Activated CD4-positive, alpha-beta T cell treated with anti-CD3 and anti-CD28 coated beads, Interleukin-2, amount 10 ng/mL, durations not matched to agents 24 days and 14 days (primary cell): Measurements from ENCODE around the gene PANK2. TPM values are rescaled to one million over a fixed set of nuclear protein-coding genes. Genes with fewer than 3 reads are reported as not detected.
A peak's percentile ranks its signal among the peaks of the same experiment; 100 is the strongest.
"Not testable (repeated sequence)": the region's sequence is repeated elsewhere in the genome, so short reads cannot be mapped to it uniquely, and the experiment has no call there.

Source experiments
- DNase-seq: peaks from one replicate; pipeline ENCODE4 v3.0.0; 2022
- H3K27ac Mint-ChIP-seq: one replicate; pipeline ENCODE4 v1.8.0; 2022; ENCODE audit warnings: mild to moderate bottlenecking, mixed read lengths
- H3K27me3 Mint-ChIP-seq: one replicate; pipeline ENCODE4 v1.8.0; 2022; ENCODE audit warnings: mixed read lengths
- H3K36me3 Mint-ChIP-seq: one replicate; pipeline ENCODE4 v1.8.0; 2022; ENCODE audit warnings: low read depth, mild to moderate bottlenecking, mixed read lengths
- H3K4me1 Mint-ChIP-seq: one replicate; pipeline ENCODE4 v1.8.0; 2021; ENCODE audit warnings: mixed read lengths
- H3K4me3 Mint-ChIP-seq: one replicate; pipeline ENCODE4 v1.8.0; 2022; ENCODE audit warnings: mild to moderate bottlenecking, moderate library complexity, mixed read lengths
- H3K9me3 Mint-ChIP-seq: one replicate; pipeline ENCODE4 v1.8.0; 2021; ENCODE audit warnings: mixed read lengths
- intact Hi-C: fragments of 100-400 bp; cut with micrococcal nuclease; formaldehyde crosslinking; loops from one replicate; pipeline ENCODE4 v1.15.1; 2023
- total RNA-seq: library from RNA; stranded (reverse); gene quantifications from 2 replicates; pipeline ENCODE4 v1.2.3, GENCODE V29; 2022

Gene PANK2
- total RNA-seq, 1 donor from 2014 or later = 45.4 TPM

DNA sequence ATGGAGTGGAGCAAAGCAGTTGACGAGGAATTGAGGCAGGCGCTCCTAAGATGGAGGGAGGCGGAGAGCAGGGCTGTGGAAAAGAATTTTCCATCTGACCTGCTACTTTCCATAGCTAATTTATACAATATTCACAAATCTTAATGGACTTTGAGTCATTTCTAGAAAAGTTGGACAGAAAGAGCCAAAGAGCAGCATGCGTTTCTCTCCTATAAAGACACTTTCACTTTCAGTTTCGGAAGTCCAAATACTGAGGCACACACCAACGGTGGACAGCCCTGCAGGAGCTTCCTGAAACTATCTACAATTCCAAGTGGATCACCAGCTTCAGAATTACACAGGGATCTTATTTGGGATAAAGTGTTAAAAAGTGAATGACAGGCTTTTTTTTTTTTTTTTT, 43.5 kb downstream of the PANK2 start:
- Mint-ChIP-seq H3K27ac (peak overlapping the region; percentile 42), H3K27me3 (no peaks in the 10 kb centered on the region), H3K9me3 (peaks cover 4% of the 10 kb centered on the region), H3K4me1 (peaks cover 18% of the 10 kb centered on the region), H3K36me3 (peaks cover 16% of the 10 kb centered on the region), H3K4me3 (peak overlapping the region; percentile 22)
- intact Hi-C loops = no loop called here
- DNase-seq = peak; percentile 62

- peak overlapping the region; percentile 0 for H3K27ac Mint-ChIP-seq
- peaks cover 5% of the 10 kb centered on the region for H3K9me3 Mint-ChIP-seq
- DNase-seq = peak; percentile 64
- H3K4me1 Mint-ChIP-seq = peaks cover 15% of the 10 kb centered on the region
- H3K36me3 Mint-ChIP-seq = peaks cover 20% of the 10 kb centered on the region
- H3K4me3 Mint-ChIP-seq = no peak overlapping the region
- no peaks in the 10 kb centered on the region for H3K27me3 Mint-ChIP-seq
- intact Hi-C loops = no loop called here
These were observed 44.0 kb downstream of the PANK2 start for GRCh38 chr20:3933218-3933617.

GRCh38 chr20:3934624-3935023, 45.4 kb downstream of the PANK2 start:
- H3K9me3 Mint-ChIP-seq = peaks cover 10% of the 10 kb centered on the region
- H3K4me1 Mint-ChIP-seq = peaks cover 14% of the 10 kb centered on the region
- intact Hi-C loops = no loop called here
- H3K36me3 Mint-ChIP-seq = peaks cover 30% of the 10 kb centered on the region
- no peaks in the 10 kb centered on the region for H3K27me3 Mint-ChIP-seq
- H3K4me3 Mint-ChIP-seq = no peak overlapping the region
- no peak overlapping the region for H3K27ac Mint-ChIP-seq
- DNase-seq = peak; percentile 52

- Mint-ChIP-seq H3K4me1 (peaks cover 10% of the 10 kb centered on the region), H3K4me3 (no peak overlapping the region), H3K36me3 (peaks cover 36% of the 10 kb centered on the region), H3K27me3 (no peaks in the 10 kb centered on the region), H3K9me3 (peaks cover 13% of the 10 kb centered on the region), H3K27ac (no peak overlapping the region)
- peak; percentile 51 for DNase-seq
- intact Hi-C loops = no loop called here
These were observed 46.2 kb downstream of the PANK2 start for GRCh38 chr20:3935295-3935955.

- DNase-seq = peak; percentile 49
- Mint-ChIP-seq H3K27me3 (no peaks in the 10 kb centered on the region), H3K9me3 (peaks cover 17% of the 10 kb centered on the region), H3K4me1 (peaks cover 10% of the 10 kb centered on the region), H3K4me3 (no peak overlapping the region), H3K27ac (no peak overlapping the region), H3K36me3 (peaks cover 41% of the 10 kb centered on the region)
- intact Hi-C loops = no loop called here
These were observed 46.8 kb downstream of the PANK2 start for GRCh38 chr20:3935956-3936340.

GRCh38 chr20:3937618-3938017, 48.4 kb downstream of the PANK2 start:
- intact Hi-C loops = no loop called here
- Mint-ChIP-seq H3K4me1 (peaks cover 6% of the 10 kb centered on the region), H3K9me3 (peaks cover 23% of the 10 kb centered on the region), H3K36me3 (peaks cover 50% of the 10 kb centered on the region), H3K27ac (no peak overlapping the region), H3K27me3 (no peaks in the 10 kb centered on the region), H3K4me3 (no peak overlapping the region)
- DNase-seq = no peak

- H3K36me3 Mint-ChIP-seq = peaks cover 50% of the 10 kb centered on the region
- peaks cover 23% of the 10 kb centered on the region for H3K9me3 Mint-ChIP-seq
- no peak overlapping the region for H3K27ac Mint-ChIP-seq
- H3K4me3 Mint-ChIP-seq = no peak overlapping the region
- no peak for DNase-seq
- H3K4me1 Mint-ChIP-seq = no peaks in the 10 kb centered on the region
- no peaks in the 10 kb centered on the region for H3K27me3 Mint-ChIP-seq
- intact Hi-C loops = no loop called here
These were observed 51.7 kb downstream of the PANK2 start for GRCh38 chr20:3940905-3941304.

DNA sequence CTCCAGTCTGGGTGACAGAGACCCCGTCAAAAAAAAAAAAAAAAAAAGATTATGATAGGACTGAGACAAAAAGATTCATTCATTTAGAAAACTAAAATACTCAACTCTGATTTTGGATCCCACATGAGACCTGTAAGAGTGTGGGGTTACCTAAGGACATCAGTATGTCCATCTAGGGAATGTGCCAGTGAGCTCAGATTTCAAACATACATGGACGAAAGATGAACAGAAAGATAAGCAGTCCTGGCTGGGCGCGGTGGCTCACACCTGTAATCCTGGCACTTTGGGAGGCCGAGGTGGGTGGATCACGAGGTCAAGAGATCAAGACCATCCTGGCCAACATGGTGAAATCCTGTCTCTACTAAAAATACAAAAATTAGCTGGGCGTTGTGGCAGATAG, 57.5 kb downstream of the PANK2 start:
- peaks cover 25% of the 10 kb centered on the region for H3K36me3 Mint-ChIP-seq
- H3K4me1 Mint-ChIP-seq, H3K27me3 Mint-ChIP-seq, H3K9me3 Mint-ChIP-seq, intact Hi-C loops, DNase-seq, H3K4me3 Mint-ChIP-seq, H3K27ac Mint-ChIP-seq: not testable (repeated sequence)

- Mint-ChIP-seq H3K4me1 (peaks cover 4% of the 10 kb centered on the region), H3K27me3 (no peaks in the 10 kb centered on the region), H3K27ac (no peak overlapping the region), H3K36me3 (peaks cover 21% of the 10 kb centered on the region), H3K9me3 (no peaks in the 10 kb centered on the region), H3K4me3 (no peak overlapping the region)
- intact Hi-C loops = no loop called here
- DNase-seq = no peak
These were observed 75.5 kb downstream of the PANK2 start for GRCh38 chr20:3964719-3965118.

GRCh38 chr20:3966571-3966970, 77.4 kb downstream of the PANK2 start:
- intact Hi-C loops = no loop called here
- Mint-ChIP-seq H3K36me3 (peaks cover 25% of the 10 kb centered on the region), H3K27ac (no peak overlapping the region), H3K9me3 (no peaks in the 10 kb centered on the region), H3K27me3 (no peaks in the 10 kb centered on the region), H3K4me1 (peaks cover 4% of the 10 kb centered on the region), H3K4me3 (no peak overlapping the region)
- DNase-seq = no peak

- intact Hi-C loops = no loop called here
These were observed 80.8 kb downstream of the PANK2 start for GRCh38 chr20:3970016-3970415.

DNA sequence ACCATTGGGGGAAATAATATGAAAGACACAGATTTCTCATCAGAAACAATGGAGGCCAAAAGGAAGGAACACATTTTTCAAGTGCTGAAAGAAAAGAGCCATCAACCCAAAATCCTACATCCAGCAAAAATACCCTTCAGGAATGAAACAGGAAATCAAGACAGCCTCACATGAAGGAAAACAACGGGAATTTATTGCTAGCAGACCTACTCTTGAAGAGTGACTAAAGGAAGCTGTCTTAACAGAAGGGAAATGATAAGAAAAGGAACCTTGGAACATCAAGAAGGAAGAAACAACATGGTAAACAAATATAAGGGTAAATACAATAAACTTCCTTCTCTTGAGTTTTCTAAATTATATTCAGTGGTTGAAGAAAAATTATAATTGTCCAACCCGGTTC, 82.0 kb downstream of the PANK2 start:
- Mint-ChIP-seq H3K36me3 (peaks cover 46% of the 10 kb centered on the region), H3K27ac (no peak overlapping the region), H3K9me3 (peaks cover 4% of the 10 kb centered on the region), H3K27me3 (no peaks in the 10 kb centered on the region), H3K4me1 (peaks cover 8% of the 10 kb centered on the region), H3K4me3 (no peak overlapping the region)
- intact Hi-C loops = no loop called here
- no peak for DNase-seq

More at GRCh38 chr20:3970016-3970415, 80.8 kb downstream of the PANK2 start:
- Mint-ChIP-seq H3K36me3 (peaks cover 40% of the 10 kb centered on the region), H3K27me3 (no peaks in the 10 kb centered on the region), H3K9me3 (peaks cover 3% of the 10 kb centered on the region), H3K4me3 (no peak overlapping the region), H3K4me1 (peaks cover 8% of the 10 kb centered on the region), H3K27ac (no peak overlapping the region)
- DNase-seq = no peak

DNA sequence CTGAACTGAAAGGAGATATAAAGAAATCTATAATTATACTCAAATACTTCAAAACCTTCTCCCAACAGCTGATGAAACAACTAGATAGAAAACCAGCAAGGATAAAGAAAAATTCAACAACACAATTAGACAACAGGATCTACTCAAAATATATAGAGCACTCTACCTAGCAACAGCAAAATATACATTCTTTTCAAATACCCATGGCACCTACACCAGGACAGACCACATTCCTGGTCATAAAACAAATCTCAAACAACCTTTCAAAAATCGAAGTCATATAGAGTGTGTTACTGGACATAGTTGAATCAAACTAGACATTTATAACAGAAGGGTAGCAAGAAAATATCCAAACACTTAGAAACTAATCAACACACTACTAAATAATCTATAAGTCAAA, 83.0 kb downstream of the PANK2 start:
- Mint-ChIP-seq H3K4me3 (no peak overlapping the region), H3K36me3 (peaks cover 42% of the 10 kb centered on the region), H3K9me3 (peaks cover 4% of the 10 kb centered on the region), H3K4me1 (peaks cover 8% of the 10 kb centered on the region), H3K27me3 (no peaks in the 10 kb centered on the region), H3K27ac (no peak overlapping the region)
- intact Hi-C loops = no loop called here
- DNase-seq = no peak

GRCh38 chr20:3972631-3973030, 83.4 kb downstream of the PANK2 start:
- H3K27me3 Mint-ChIP-seq, H3K9me3 Mint-ChIP-seq, H3K4me3 Mint-ChIP-seq, H3K4me1 Mint-ChIP-seq, intact Hi-C loops, DNase-seq, H3K27ac Mint-ChIP-seq: not testable (repeated sequence)
- H3K36me3 Mint-ChIP-seq = peaks cover 37% of the 10 kb centered on the region

GRCh38 chr20:3973705-3974104, 84.5 kb downstream of the PANK2 start:
- Mint-ChIP-seq H3K36me3 (peaks cover 37% of the 10 kb centered on the region), H3K9me3 (peaks cover 4% of the 10 kb centered on the region), H3K27ac (no peak overlapping the region), H3K4me3 (no peak overlapping the region), H3K27me3 (no peaks in the 10 kb centered on the region), H3K4me1 (peaks cover 5% of the 10 kb centered on the region)
- DNase-seq = no peak
- intact Hi-C loops = no loop called here
